ENCODE measurements around the gene CHCHD4. TPM values are rescaled to one million over a fixed set of nuclear protein-coding genes. Genes with fewer than 3 reads are reported as not detected.

The CHCHD4 gene
- total and polyA plus RNA-seq, 4 donors, result 7.5 to 12.0 (median 9.0) TPM

GRCh38 chr3:14152233-14152962 is 27.7 kb upstream of the CHCHD4 start:
- no peak for ATAC-seq (ENCODE audit: low FRiP score)
- intact Hi-C loops (cut with DNase I), result no loop called here
- Histone ChIP-seq H3K4me3 (ENCODE audit: low read length in 2 of 2) (no peak overlapping the region), H3K4me1 (ENCODE audit: control insufficient read depth in 1 of 2, insufficient read depth in 2 of 2, low read length in 2 of 2) (no peaks in the 10 kb centered on the region), H3K36me3 (ENCODE audit: control insufficient read depth in 1 of 2, insufficient read depth in 2 of 2, low read length in 1 of 2) (peaks cover 2 to 11% of the 10 kb centered on the region in 2 donors), H3K27me3 (ENCODE audit: control insufficient read depth in 1 of 2, insufficient read depth in 2 of 2, low read length in 1 of 2) (no peaks in the 10 kb centered on the region), H3K27ac (ENCODE audit: low read depth in 1 of 2, low read length in 2 of 2) (no peak overlapping the region), H3K9me3 (ENCODE audit: control insufficient read depth, low read length) (no peaks in the 10 kb centered on the region)
- 87 to 89% methylated on average over 11 of the region's 11 CpGs for WGBS, 2 donors
- DNase-seq, result no peak

- intact Hi-C loops (cut with DNase I), result no loop called here
- no peaks in the 10 kb centered on the region for H3K27me3 ChIP-seq (ENCODE audit: control insufficient read depth in 1 of 2, insufficient read depth in 2 of 2, low read length in 1 of 2)
- peaks cover 0 to 1% of the 10 kb centered on the region in 2 donors for H3K4me1 ChIP-seq (ENCODE audit: control insufficient read depth in 1 of 2, insufficient read depth in 2 of 2, low read length in 2 of 2)
- H3K9me3 ChIP-seq (ENCODE audit: control insufficient read depth, low read length), result no peaks in the 10 kb centered on the region
- ATAC-seq (ENCODE audit: low FRiP score), result no peak
- H3K27ac ChIP-seq (ENCODE audit: low read depth in 1 of 2, low read length in 2 of 2), result no peak overlapping the region
- peaks cover 0 to 7% of the 10 kb centered on the region in 2 donors for H3K36me3 ChIP-seq (ENCODE audit: control insufficient read depth in 1 of 2, insufficient read depth in 2 of 2, low read length in 1 of 2)
- H3K4me3 ChIP-seq (ENCODE audit: low read length in 2 of 2), result no peak overlapping the region
- WGBS, 2 donors, result 88 to 89% methylated on average over 12 of the region's 12 CpGs
- DNase-seq, result no peak
Observed at GRCh38 chr3:14151471-14152083, 26.9 kb upstream of the CHCHD4 start.

GRCh38 chr3:14150491-14151230 is 26.0 kb upstream of the CHCHD4 start:
- no peak overlapping the region for H3K27ac ChIP-seq (ENCODE audit: low read depth in 1 of 2, low read length in 2 of 2)
- no peaks in the 10 kb centered on the region for H3K27me3 ChIP-seq (ENCODE audit: control insufficient read depth in 1 of 2, insufficient read depth in 2 of 2, low read length in 1 of 2)
- WGBS, 2 donors, result 92 to 93% methylated on average over 9 of the region's 9 CpGs
- no peak overlapping the region for H3K4me3 ChIP-seq (ENCODE audit: low read length in 2 of 2)
- no peak for ATAC-seq (ENCODE audit: low FRiP score)
- DNase-seq, result no peak
- peaks cover 0 to 2% of the 10 kb centered on the region in 2 donors for H3K4me1 ChIP-seq (ENCODE audit: control insufficient read depth in 1 of 2, insufficient read depth in 2 of 2, low read length in 2 of 2)
- intact Hi-C loops (cut with DNase I), result no loop called here
- no peaks in the 10 kb centered on the region for H3K9me3 ChIP-seq (ENCODE audit: control insufficient read depth, low read length)
- peaks cover 0 to 4% of the 10 kb centered on the region in 2 donors for H3K36me3 ChIP-seq (ENCODE audit: control insufficient read depth in 1 of 2, insufficient read depth in 2 of 2, low read length in 1 of 2)

GRCh38 chr3:14150078-14150477 is 25.4 kb upstream of the CHCHD4 start:
- H3K36me3 ChIP-seq (ENCODE audit: control insufficient read depth in 1 of 2, insufficient read depth in 2 of 2, low read length in 1 of 2), result peaks cover 0 to 4% of the 10 kb centered on the region in 2 donors
- 92 to 94% methylated on average over 9 of the region's 9 CpGs for WGBS, 2 donors
- H3K27ac ChIP-seq (ENCODE audit: low read depth in 1 of 2, low read length in 2 of 2), result no peak overlapping the region
- no peak overlapping the region for H3K4me3 ChIP-seq (ENCODE audit: low read length in 2 of 2)
- H3K9me3 ChIP-seq (ENCODE audit: control insufficient read depth, low read length), result no peaks in the 10 kb centered on the region
- ATAC-seq (ENCODE audit: low FRiP score) (no peak), DNase-seq (peak in 1 of 2 donors; percentile 37)
- H3K27me3 ChIP-seq (ENCODE audit: control insufficient read depth in 1 of 2, insufficient read depth in 2 of 2, low read length in 1 of 2), result no peaks in the 10 kb centered on the region
- H3K4me1 ChIP-seq (ENCODE audit: control insufficient read depth in 1 of 2, insufficient read depth in 2 of 2, low read length in 2 of 2), result peaks cover 0 to 2% of the 10 kb centered on the region in 2 donors
- intact Hi-C loops (cut with DNase I), result no loop called here

- Histone ChIP-seq H3K9me3 (ENCODE audit: control insufficient read depth, low read length) (no peaks in the 10 kb centered on the region), H3K27me3 (ENCODE audit: control insufficient read depth in 1 of 2, insufficient read depth in 2 of 2, low read length in 1 of 2) (no peaks in the 10 kb centered on the region), H3K27ac (ENCODE audit: low read depth in 1 of 2, low read length in 2 of 2) (peak overlapping the region; percentile 28 to 66), H3K4me1 (ENCODE audit: control insufficient read depth in 1 of 2, insufficient read depth in 2 of 2, low read length in 2 of 2) (peaks cover 0 to 4% of the 10 kb centered on the region in 2 donors), H3K4me3 (ENCODE audit: low read length in 2 of 2) (no peak overlapping the region), H3K36me3 (ENCODE audit: control insufficient read depth in 1 of 2, insufficient read depth in 2 of 2, low read length in 1 of 2) (peaks cover 0 to 4% of the 10 kb centered on the region in 2 donors)
- peak in 1 of 2 donors; percentile 44 for DNase-seq
- intact Hi-C loops (cut with DNase I), result loop anchor here in 1 of 2 donors (10.0 kb wide), 1 partner anchor 256 kb away; the partner anchor contains the start of gene SLC6A6
- WGBS, 2 donors, result 75% methylated on average over 28 of the region's 28 CpGs
- no peak for ATAC-seq (ENCODE audit: low FRiP score)
Observed at GRCh38 chr3:14148041-14148985, 23.6 kb upstream of the CHCHD4 start.

- no peak for ATAC-seq (ENCODE audit: low FRiP score)
- WGBS, 2 donors, result 86% methylated on average over 12 of the region's 12 CpGs
- no peak overlapping the region for H3K4me3 ChIP-seq (ENCODE audit: low read length in 2 of 2)
- H3K36me3 ChIP-seq (ENCODE audit: control insufficient read depth in 1 of 2, insufficient read depth in 2 of 2, low read length in 1 of 2), result peaks cover 0 to 4% of the 10 kb centered on the region in 2 donors
- H3K27ac ChIP-seq (ENCODE audit: low read depth in 1 of 2, low read length in 2 of 2), result peak overlapping the region; percentile 28 to 66
- H3K4me1 ChIP-seq (ENCODE audit: control insufficient read depth in 1 of 2, insufficient read depth in 2 of 2, low read length in 2 of 2), result peaks cover 2 to 4% of the 10 kb centered on the region in 2 donors
- H3K27me3 ChIP-seq (ENCODE audit: control insufficient read depth in 1 of 2, insufficient read depth in 2 of 2, low read length in 1 of 2), result no peaks in the 10 kb centered on the region
- DNase-seq, result no peak
- no peaks in the 10 kb centered on the region for H3K9me3 ChIP-seq (ENCODE audit: control insufficient read depth, low read length)
- intact Hi-C loops (cut with DNase I), result loop anchor here in 1 of 2 donors (2.0 to 10.0 kb wide), 2 partner anchors 31 to 257 kb away; partner anchors contain the start of genes LSM3, SLC6A6 and XPC
Observed at GRCh38 chr3:14147617-14148016, 22.9 kb upstream of the CHCHD4 start.

GRCh38 chr3:14147066-14147435 is 22.4 kb upstream of the CHCHD4 start:
- Histone ChIP-seq H3K27ac (ENCODE audit: low read depth in 1 of 2, low read length in 2 of 2) (peak overlapping the region in 1 of 2 donors; percentile 92), H3K4me1 (ENCODE audit: control insufficient read depth in 1 of 2, insufficient read depth in 2 of 2, low read length in 2 of 2) (peaks cover 3 to 4% of the 10 kb centered on the region in 2 donors), H3K9me3 (ENCODE audit: control insufficient read depth, low read length) (no peaks in the 10 kb centered on the region), H3K4me3 (ENCODE audit: low read length in 2 of 2) (no peak overlapping the region), H3K36me3 (ENCODE audit: control insufficient read depth in 1 of 2, insufficient read depth in 2 of 2, low read length in 1 of 2) (peaks cover 0 to 4% of the 10 kb centered on the region in 2 donors), H3K27me3 (ENCODE audit: control insufficient read depth in 1 of 2, insufficient read depth in 2 of 2, low read length in 1 of 2) (no peaks in the 10 kb centered on the region)
- DNase-seq, result no peak
- no peak for ATAC-seq (ENCODE audit: low FRiP score)
- 91 to 96% methylated on average over 5 of the region's 5 CpGs for WGBS, 2 donors
- intact Hi-C loops (cut with DNase I), result loop anchor here in 1 of 2 donors (2.0 to 10.0 kb wide), 2 partner anchors 32 to 258 kb away; partner anchors contain the start of genes LSM3, SLC6A6 and XPC
